PFSK-1 (cell line): ENCODE data around the gene RAD21L1.

ENCODE experiments used
- FOXP2 ChIP-seq: optimal IDR thresholded peaks from 2 replicates; pipeline ENCODE3; 2011; ENCODE audit warnings: borderline replicate concordance, control low read depth, inconsistent platforms; ENCODE audit not compliant: insufficient read depth; ENCODE audit errors: extremely low read length, extremely low read depth
- POLR2AphosphoS5 ChIP-seq: IDR thresholded peaks from 2 replicates; pipeline ENCODE4 v1.6.1; 2012; ENCODE audit warnings: low read depth, mild to moderate bottlenecking, control low read depth, low read length, moderate library complexity
- SIN3A ChIP-seq: IDR thresholded peaks from 2 replicates; pipeline ENCODE4 v1.6.1; 2012; ENCODE audit warnings: mild to moderate bottlenecking, low read length, moderate library complexity, borderline replicate concordance; ENCODE audit not compliant: insufficient read depth
- TAF1 ChIP-seq: IDR thresholded peaks from 2 replicates; pipeline ENCODE4 v1.6.1; 2012; ENCODE audit warnings: low read length, control low read depth, borderline replicate concordance; ENCODE audit not compliant: insufficient read depth
- TF ChIP-seq, protein P1 (sequence below), 2 experiments: IDR thresholded peaks; 2 replicates each; pipeline versions ENCODE4 v1.6.1 to v1.8.0; 2011 to 2012; ENCODE audit warnings: low read depth in 2 of 2, low read length in 2 of 2, control low read depth in 1 of 2, inconsistent platforms in 1 of 2, mild to moderate bottlenecking in 1 of 2, moderate library complexity in 1 of 2; ENCODE audit not compliant: insufficient read depth in 1 of 2

The RAD21L1 gene

DNA sequence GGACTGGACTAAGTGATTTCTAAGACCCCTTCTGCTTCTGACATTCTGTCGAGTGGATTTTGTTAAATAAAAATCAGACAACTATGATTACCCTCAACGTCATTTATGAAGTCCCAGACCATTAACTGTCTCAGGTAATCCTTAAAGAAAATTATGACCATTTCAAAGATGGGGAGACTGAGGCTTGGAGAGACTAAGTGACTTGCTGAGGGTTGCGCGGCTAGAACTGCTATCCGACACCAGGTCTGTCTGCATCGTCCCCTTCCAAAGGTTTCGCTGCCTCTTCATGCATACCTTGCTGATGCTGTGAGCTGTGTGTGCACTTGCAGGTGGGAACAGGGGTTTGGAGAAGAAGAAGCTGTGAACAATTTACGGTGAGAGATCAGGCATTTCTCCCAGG, 43.4 kb downstream of the RAD21L1 start:
- TF ChIP-seq, protein P1, sequence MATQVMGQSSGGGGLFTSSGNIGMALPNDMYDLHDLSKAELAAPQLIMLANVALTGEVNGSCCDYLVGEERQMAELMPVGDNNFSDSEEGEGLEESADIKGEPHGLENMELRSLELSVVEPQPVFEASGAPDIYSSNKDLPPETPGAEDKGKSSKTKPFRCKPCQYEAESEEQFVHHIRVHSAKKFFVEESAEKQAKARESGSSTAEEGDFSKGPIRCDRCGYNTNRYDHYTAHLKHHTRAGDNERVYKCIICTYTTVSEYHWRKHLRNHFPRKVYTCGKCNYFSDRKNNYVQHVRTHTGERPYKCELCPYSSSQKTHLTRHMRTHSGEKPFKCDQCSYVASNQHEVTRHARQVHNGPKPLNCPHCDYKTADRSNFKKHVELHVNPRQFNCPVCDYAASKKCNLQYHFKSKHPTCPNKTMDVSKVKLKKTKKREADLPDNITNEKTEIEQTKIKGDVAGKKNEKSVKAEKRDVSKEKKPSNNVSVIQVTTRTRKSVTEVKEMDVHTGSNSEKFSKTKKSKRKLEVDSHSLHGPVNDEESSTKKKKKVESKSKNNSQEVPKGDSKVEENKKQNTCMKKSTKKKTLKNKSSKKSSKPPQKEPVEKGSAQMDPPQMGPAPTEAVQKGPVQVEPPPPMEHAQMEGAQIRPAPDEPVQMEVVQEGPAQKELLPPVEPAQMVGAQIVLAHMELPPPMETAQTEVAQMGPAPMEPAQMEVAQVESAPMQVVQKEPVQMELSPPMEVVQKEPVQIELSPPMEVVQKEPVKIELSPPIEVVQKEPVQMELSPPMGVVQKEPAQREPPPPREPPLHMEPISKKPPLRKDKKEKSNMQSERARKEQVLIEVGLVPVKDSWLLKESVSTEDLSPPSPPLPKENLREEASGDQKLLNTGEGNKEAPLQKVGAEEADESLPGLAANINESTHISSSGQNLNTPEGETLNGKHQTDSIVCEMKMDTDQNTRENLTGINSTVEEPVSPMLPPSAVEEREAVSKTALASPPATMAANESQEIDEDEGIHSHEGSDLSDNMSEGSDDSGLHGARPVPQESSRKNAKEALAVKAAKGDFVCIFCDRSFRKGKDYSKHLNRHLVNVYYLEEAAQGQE (IDR thresholded peaks at IDR 0.05; ENCODE audit: insufficient read depth in 1 of 2, low read depth in 2 of 2, low read length in 2 of 2) = no peak
- TF ChIP-seq POLR2AphosphoS5 = no peak
- TF ChIP-seq TAF1 = no peak
- no peak for TF ChIP-seq FOXP2
- no peak for TF ChIP-seq SIN3A

DNA sequence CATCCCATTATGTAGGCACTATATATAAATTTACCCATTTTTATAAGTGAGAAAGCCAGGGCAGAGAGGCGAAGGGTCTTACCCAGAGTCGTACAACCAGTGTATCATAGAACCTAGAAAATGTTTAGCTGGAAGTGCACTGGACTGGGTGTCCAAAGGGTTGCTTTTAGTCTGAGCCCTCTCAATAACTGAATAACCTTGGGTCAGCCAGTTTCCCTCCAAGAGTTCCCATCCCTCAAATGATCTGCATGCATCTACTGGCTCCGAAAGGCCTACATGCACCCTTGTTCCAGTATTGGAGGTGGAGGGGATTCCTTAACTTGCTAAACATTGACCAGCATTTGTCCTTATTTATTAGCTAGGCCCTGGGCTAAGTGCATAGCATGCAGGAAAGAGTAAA, 44.0 kb downstream of the RAD21L1 start:
- no peak for TF ChIP-seq SIN3A
- TF ChIP-seq TAF1 = no peak
- TF ChIP-seq POLR2AphosphoS5 = no peak
- TF ChIP-seq, protein P1 (IDR thresholded peaks at IDR 0.05; ENCODE audit: insufficient read depth in 1 of 2, low read depth in 2 of 2, low read length in 2 of 2) = no peak
- TF ChIP-seq FOXP2 = no peak

DNA sequence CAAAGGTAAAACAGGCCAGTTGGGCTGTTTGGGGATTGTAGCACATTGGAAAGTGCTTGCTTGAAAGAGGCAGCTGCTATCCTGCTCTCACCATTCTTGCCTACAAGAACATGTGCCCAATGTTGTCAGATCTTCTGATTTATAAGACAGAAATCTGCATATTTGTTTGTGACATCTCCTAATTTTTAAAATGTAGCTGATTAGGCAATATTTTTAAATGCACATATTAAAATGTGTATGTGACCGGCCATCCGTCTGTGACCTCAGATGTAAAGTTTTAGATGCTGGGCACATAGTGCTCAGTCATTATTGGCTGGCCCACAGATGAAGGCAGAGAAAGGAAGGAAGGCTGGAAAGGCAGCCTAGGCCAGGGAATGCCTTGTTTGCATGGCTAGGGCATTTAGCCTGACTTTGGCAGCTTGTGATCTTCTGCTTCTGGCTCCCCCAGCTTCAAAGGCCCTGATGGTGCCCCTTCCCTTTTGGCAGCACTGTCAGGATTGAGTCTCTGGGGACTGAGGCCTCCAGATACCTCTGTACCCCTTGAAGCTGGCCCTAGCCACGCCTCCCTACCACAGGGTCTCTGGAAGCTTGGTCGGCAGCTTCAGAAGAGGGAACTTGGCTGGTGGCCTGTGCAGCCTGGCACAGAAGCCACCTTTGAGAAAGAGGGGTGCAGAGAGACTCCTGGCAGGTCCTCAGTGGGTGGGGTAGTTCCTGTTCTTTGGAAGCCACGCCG, 46.7 kb downstream of the RAD21L1 start:
- TF ChIP-seq TAF1 (no peak), POLR2AphosphoS5 (no peak), FOXP2 (no peak), SIN3A (no peak)
- TF ChIP-seq, protein P1 (IDR thresholded peaks at IDR 0.05; ENCODE audit: insufficient read depth in 1 of 2, low read depth in 2 of 2, low read length in 2 of 2) = no peak

DNA sequence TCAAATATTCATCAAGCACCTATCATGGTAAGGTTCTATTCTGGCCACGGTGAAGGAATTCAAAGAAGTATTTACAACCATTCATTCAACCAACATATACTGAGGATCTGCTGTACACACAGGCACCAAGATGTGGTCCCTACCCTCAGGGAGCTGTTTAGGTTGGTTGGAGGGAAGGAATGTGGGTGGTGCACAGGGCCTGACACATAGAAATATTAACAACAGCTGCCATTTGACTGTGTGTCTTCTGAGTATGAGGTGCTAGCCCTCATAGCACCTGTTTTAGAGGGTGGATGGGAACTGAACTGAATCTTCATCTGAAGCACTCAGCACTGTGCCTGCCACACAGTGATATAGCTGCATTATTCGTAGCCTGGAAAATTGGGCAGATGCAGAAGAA, 47.5 kb downstream of the RAD21L1 start:
- TF ChIP-seq TAF1 (no peak), SIN3A (no peak), FOXP2 (no peak), POLR2AphosphoS5 (no peak)
- TF ChIP-seq, protein P1 (IDR thresholded peaks at IDR 0.05; ENCODE audit: insufficient read depth in 1 of 2, low read depth in 2 of 2, low read length in 2 of 2) = no peak
